ENCODE data around the gene TBL2.
"Not testable (repeated sequence)": the region's sequence is repeated elsewhere in the genome, so short reads cannot be mapped to it uniquely, and the experiment has no call there.

TBL2 gene

GRCh38 chr7:73535918-73536317, 42.5 kb downstream of the TBL2 start:
- DNase-seq (ENCODE audit: low read depth) = not testable (repeated sequence)

GRCh38 chr7:73533742-73534141, 44.6 kb downstream of the TBL2 start:
- no peak for DNase-seq (ENCODE audit: low read depth)

- no peak for DNase-seq (ENCODE audit: low read depth)
These were observed 46.2 kb downstream of the TBL2 start for GRCh38 chr7:73532224-73532623.

- no peak for DNase-seq (ENCODE audit: low read depth)
These were observed 47.6 kb downstream of the TBL2 start for GRCh38 chr7:73530800-73531199.

- DNase-seq (ENCODE audit: low read depth) = no peak
These were observed 51.2 kb downstream of the TBL2 start for GRCh38 chr7:73526896-73527821.

GRCh38 chr7:73526158-73526494, 52.3 kb downstream of the TBL2 start:
- not testable (repeated sequence) for DNase-seq (ENCODE audit: low read depth)

GRCh38 chr7:73522105-73522872, 56.1 kb downstream of the TBL2 start, which contains the start of gene BAZ1B:
TSS of gene BAZ1B (minus strand) at chr7:73522293. CDS start at chr7:73521933, 360 bp downstream.
- DNase-seq (ENCODE audit: low read depth) = peak; percentile 93

GRCh38 chr7:73521636-73522104, 56.7 kb downstream of the TBL2 start:
- DNase-seq (ENCODE audit: low read depth) = no peak

- DNase-seq (ENCODE audit: low read depth) = no peak
These were observed 57.4 kb downstream of the TBL2 start for GRCh38 chr7:73520673-73521635.

GRCh38 chr7:73519867-73520672, 58.3 kb downstream of the TBL2 start:
- DNase-seq (ENCODE audit: low read depth) = no peak

- DNase-seq (ENCODE audit: low read depth) = no peak
These were observed 59.9 kb downstream of the TBL2 start for GRCh38 chr7:73518470-73518869.
